ENCODE data around the gene MEI4. TPM values are rescaled to one million over a fixed set of nuclear protein-coding genes. Genes with fewer than 3 reads are reported as not detected.
"Not testable (repeated sequence)": the region's sequence is repeated elsewhere in the genome, so short reads cannot be mapped to it uniquely, and the experiment has no call there.

MEI4 gene
- total RNA-seq, 2 donors from 2014 or later, result 3.0 TPM; not detected in 1

- WGBS, result 7% methylated on average over 1 of the region's 1 CpG
- Histone ChIP-seq H3K9me3 (no peaks in the 10 kb centered on the region), H3K27me3 (replicated peaks; ENCODE audit: insufficient read depth) (no peaks in the 10 kb centered on the region), H3K4me1 (replicated peaks) (no peaks in the 10 kb centered on the region), H3K4me3 (no peak overlapping the region), H3K27ac (no peak overlapping the region), H3K36me3 (no peaks in the 10 kb centered on the region)
- no peak for DNase-seq (ENCODE audit: low spot score)
- intact Hi-C loops (cut with DNase I), result loop anchor here (10.0 kb wide), 1 partner anchor 1074 kb away; no protein-coding TSS in a partner anchor
- TF ChIP-seq POLR2A (IDR thresholded peaks at IDR 0.05) (no peak), CTCF (IDR thresholded peaks at IDR 0.05) (peak in 3 of 4 experiments; percentile 58 to 60 (median 60)), POLR2AphosphoS5 (IDR thresholded peaks at IDR 0.05) (no peak)
These were observed 87.5 kb downstream of the MEI4 start for GRCh38 chr6:77740380-77740779.

GRCh38 chr6:77752156-77752555 lies 99.3 kb downstream of the MEI4 start:
- 68% methylated on average over 1 of the region's 1 CpG for WGBS
- DNase-seq (ENCODE audit: low spot score); H3K36me3 ChIP-seq; H3K27me3 ChIP-seq (replicated peaks; ENCODE audit: insufficient read depth); H3K4me3 ChIP-seq; intact Hi-C loops (cut with DNase I); H3K9me3 ChIP-seq; H3K27ac ChIP-seq; H3K4me1 ChIP-seq (replicated peaks): not testable (repeated sequence)

- intact Hi-C loops (cut with DNase I), result no loop called here
- DNase-seq (ENCODE audit: low spot score), result no peak
- Histone ChIP-seq H3K27me3 (replicated peaks; ENCODE audit: insufficient read depth) (no peaks in the 10 kb centered on the region), H3K4me3 (no peak overlapping the region), H3K27ac (no peak overlapping the region), H3K36me3 (no peaks in the 10 kb centered on the region), H3K4me1 (replicated peaks) (no peaks in the 10 kb centered on the region), H3K9me3 (no peaks in the 10 kb centered on the region)
- no peak for TF ChIP-seq CTCF (IDR thresholded peaks at IDR 0.05)
- TF ChIP-seq POLR2A (IDR thresholded peaks at IDR 0.05), result no peak
- no peak for TF ChIP-seq POLR2AphosphoS5 (IDR thresholded peaks at IDR 0.05)
- WGBS, result 96% methylated on average over 2 of the region's 2 CpGs
These were observed 109.5 kb downstream of the MEI4 start for GRCh38 chr6:77762386-77762785.

GRCh38 chr6:77763124-77763523 lies 110.3 kb downstream of the MEI4 start:
- Histone ChIP-seq H3K4me3 (no peak overlapping the region), H3K36me3 (no peaks in the 10 kb centered on the region), H3K27me3 (replicated peaks; ENCODE audit: insufficient read depth) (no peaks in the 10 kb centered on the region), H3K27ac (no peak overlapping the region), H3K9me3 (no peaks in the 10 kb centered on the region), H3K4me1 (replicated peaks) (no peaks in the 10 kb centered on the region)
- no peak for DNase-seq (ENCODE audit: low spot score)
- intact Hi-C loops (cut with DNase I), result no loop called here
- WGBS, result 94% methylated on average over 2 of the region's 2 CpGs
- TF ChIP-seq CTCF (IDR thresholded peaks at IDR 0.05) (no peak), POLR2A (IDR thresholded peaks at IDR 0.05) (no peak)

- intact Hi-C loops (cut with DNase I), result no loop called here
- Histone ChIP-seq H3K9me3 (no peaks in the 10 kb centered on the region), H3K27me3 (replicated peaks; ENCODE audit: insufficient read depth) (no peaks in the 10 kb centered on the region), H3K27ac (no peak overlapping the region), H3K4me1 (replicated peaks) (no peaks in the 10 kb centered on the region), H3K36me3 (no peaks in the 10 kb centered on the region), H3K4me3 (no peak overlapping the region)
- 81% methylated on average over 1 of the region's 1 CpG for WGBS
- DNase-seq (ENCODE audit: low spot score), result no peak
- TF ChIP-seq POLR2AphosphoS5 (IDR thresholded peaks at IDR 0.05) (no peak), CTCF (IDR thresholded peaks at IDR 0.05) (no peak), POLR2A (IDR thresholded peaks at IDR 0.05) (no peak)
These were observed 111.5 kb downstream of the MEI4 start for GRCh38 chr6:77764364-77764763.

All from prostate gland (tissue), 2 donors.